ENCODE data around the gene SCRG1. TPM values are rescaled to one million over a fixed set of nuclear protein-coding genes. Genes with fewer than 3 reads are reported as not detected.

The SCRG1 gene
- total and polyA plus RNA-seq, 2 experiments from 2014 or later = 0.12 to 1.9 TPM

- no peak overlapping the region for H3K27ac ChIP-seq
- H3K36me3 ChIP-seq = peaks cover 2% of the 10 kb centered on the region
- H3K9me3 ChIP-seq (ENCODE audit: low read depth) = no peaks in the 10 kb centered on the region
- no peaks in the 10 kb centered on the region for H3K4me1 ChIP-seq (ENCODE audit: low read depth)
- no peak for DNase-seq (ENCODE audit: low read depth in 1 of 2, low spot score in 1 of 2)
- TF ChIP-seq CTCF (IDR thresholded peaks at IDR 0.05; ENCODE audit: low read depth, low read length) = no peak
- H3K4me3 ChIP-seq = no peak overlapping the region
- H3K27me3 ChIP-seq = no peaks in the 10 kb centered on the region
Observed at GRCh38 chr4:173401063-173401462, 2.1 kb upstream of the SCRG1 start.

- no peak overlapping the region for H3K4me3 ChIP-seq
- no peak for DNase-seq (ENCODE audit: low read depth in 1 of 2, low spot score in 1 of 2)
- TF ChIP-seq CTCF (IDR thresholded peaks at IDR 0.05; ENCODE audit: low read depth, low read length) = no peak
- no peaks in the 10 kb centered on the region for H3K36me3 ChIP-seq
- no peaks in the 10 kb centered on the region for H3K9me3 ChIP-seq (ENCODE audit: low read depth)
- H3K4me1 ChIP-seq (ENCODE audit: low read depth) = no peaks in the 10 kb centered on the region
- H3K27me3 ChIP-seq = no peaks in the 10 kb centered on the region
- no peak overlapping the region for H3K27ac ChIP-seq
Observed at GRCh38 chr4:173398220-173398619, 696 bp downstream of the SCRG1 start.

- Histone ChIP-seq H3K36me3 (no peaks in the 10 kb centered on the region), H3K9me3 (ENCODE audit: low read depth) (no peaks in the 10 kb centered on the region), H3K27me3 (no peaks in the 10 kb centered on the region), H3K4me1 (ENCODE audit: low read depth) (no peaks in the 10 kb centered on the region), H3K4me3 (no peak overlapping the region), H3K27ac (no peak overlapping the region)
- DNase-seq (ENCODE audit: low read depth in 1 of 2, low spot score in 1 of 2) = no peak
- TF ChIP-seq CTCF (IDR thresholded peaks at IDR 0.05; ENCODE audit: low read depth, low read length) = no peak
Observed at GRCh38 chr4:173397604-173398003, 1.3 kb downstream of the SCRG1 start.

- DNase-seq (ENCODE audit: low read depth in 1 of 2, low spot score in 1 of 2) = no peak
- Histone ChIP-seq H3K36me3 (no peaks in the 10 kb centered on the region), H3K4me1 (ENCODE audit: low read depth) (no peaks in the 10 kb centered on the region), H3K4me3 (no peak overlapping the region), H3K27me3 (no peaks in the 10 kb centered on the region), H3K9me3 (ENCODE audit: low read depth) (no peaks in the 10 kb centered on the region), H3K27ac (no peak overlapping the region)
- no peak for TF ChIP-seq CTCF (IDR thresholded peaks at IDR 0.05; ENCODE audit: low read depth, low read length)
Observed at GRCh38 chr4:173391701-173392100, 7.2 kb downstream of the SCRG1 start.

GRCh38 chr4:173386751-173387150 lies 12.2 kb downstream of the SCRG1 start:
- Histone ChIP-seq H3K27me3 (no peaks in the 10 kb centered on the region), H3K27ac (no peak overlapping the region), H3K36me3 (no peaks in the 10 kb centered on the region), H3K4me1 (ENCODE audit: low read depth) (no peaks in the 10 kb centered on the region), H3K9me3 (ENCODE audit: low read depth) (no peaks in the 10 kb centered on the region), H3K4me3 (no peak overlapping the region)
- TF ChIP-seq CTCF (IDR thresholded peaks at IDR 0.05; ENCODE audit: low read depth, low read length) = no peak
- no peak for DNase-seq (ENCODE audit: low read depth in 1 of 2, low spot score in 1 of 2)

- H3K4me1 ChIP-seq (ENCODE audit: low read depth) = no peaks in the 10 kb centered on the region
- no peak for DNase-seq (ENCODE audit: low read depth in 1 of 2, low spot score in 1 of 2)
- no peaks in the 10 kb centered on the region for H3K27me3 ChIP-seq
- H3K36me3 ChIP-seq = no peaks in the 10 kb centered on the region
- no peak overlapping the region for H3K4me3 ChIP-seq
- TF ChIP-seq CTCF (IDR thresholded peaks at IDR 0.05; ENCODE audit: low read depth, low read length) = no peak
- no peaks in the 10 kb centered on the region for H3K9me3 ChIP-seq (ENCODE audit: low read depth)
- H3K27ac ChIP-seq = no peak overlapping the region
Observed at GRCh38 chr4:173382349-173382748, 16.6 kb downstream of the SCRG1 start.

Measured in cardiac muscle cell (in vitro differentiated cells and primary cell).